Peyer's patch (tissue), 4 donors: ENCODE data around the gene FBXO10.

ENCODE experiments used
- POLR2A ChIP-seq, 2 donors: fragments of 450-650 bp; IDR thresholded peaks; one replicate each; pipeline ENCODE4 v1.5.1; 2017; ENCODE audit warnings: antibody characterized with exemption in 2 of 2, mild to moderate bottlenecking in 2 of 2, moderate library complexity in 2 of 2
- TF ChIP-seq, protein P1 (sequence below), 6 experiments: fragments of 450-650 bp in 4 of 6; fragments of 200-600 bp in 2 of 6; sonication (generic) in 1 of 6; IDR thresholded peaks; one replicate each; pipeline ENCODE4 v1.5.1; 2017 to 2019; ENCODE audit warnings: antibody characterized with exemption in 6 of 6, mild to moderate bottlenecking in 3 of 6, moderate library complexity in 1 of 6

- TF ChIP-seq, protein P1, sequence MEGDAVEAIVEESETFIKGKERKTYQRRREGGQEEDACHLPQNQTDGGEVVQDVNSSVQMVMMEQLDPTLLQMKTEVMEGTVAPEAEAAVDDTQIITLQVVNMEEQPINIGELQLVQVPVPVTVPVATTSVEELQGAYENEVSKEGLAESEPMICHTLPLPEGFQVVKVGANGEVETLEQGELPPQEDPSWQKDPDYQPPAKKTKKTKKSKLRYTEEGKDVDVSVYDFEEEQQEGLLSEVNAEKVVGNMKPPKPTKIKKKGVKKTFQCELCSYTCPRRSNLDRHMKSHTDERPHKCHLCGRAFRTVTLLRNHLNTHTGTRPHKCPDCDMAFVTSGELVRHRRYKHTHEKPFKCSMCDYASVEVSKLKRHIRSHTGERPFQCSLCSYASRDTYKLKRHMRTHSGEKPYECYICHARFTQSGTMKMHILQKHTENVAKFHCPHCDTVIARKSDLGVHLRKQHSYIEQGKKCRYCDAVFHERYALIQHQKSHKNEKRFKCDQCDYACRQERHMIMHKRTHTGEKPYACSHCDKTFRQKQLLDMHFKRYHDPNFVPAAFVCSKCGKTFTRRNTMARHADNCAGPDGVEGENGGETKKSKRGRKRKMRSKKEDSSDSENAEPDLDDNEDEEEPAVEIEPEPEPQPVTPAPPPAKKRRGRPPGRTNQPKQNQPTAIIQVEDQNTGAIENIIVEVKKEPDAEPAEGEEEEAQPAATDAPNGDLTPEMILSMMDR (IDR thresholded peaks at IDR 0.05) = no peak
- no peak for TF ChIP-seq POLR2A (IDR thresholded peaks at IDR 0.05)
Observed at GRCh38 chr9:37507566-37508134, 68.5 kb downstream of the FBXO10 start.
